ENCODE measurements around the gene CALML3.

Gene CALML3

DNA sequence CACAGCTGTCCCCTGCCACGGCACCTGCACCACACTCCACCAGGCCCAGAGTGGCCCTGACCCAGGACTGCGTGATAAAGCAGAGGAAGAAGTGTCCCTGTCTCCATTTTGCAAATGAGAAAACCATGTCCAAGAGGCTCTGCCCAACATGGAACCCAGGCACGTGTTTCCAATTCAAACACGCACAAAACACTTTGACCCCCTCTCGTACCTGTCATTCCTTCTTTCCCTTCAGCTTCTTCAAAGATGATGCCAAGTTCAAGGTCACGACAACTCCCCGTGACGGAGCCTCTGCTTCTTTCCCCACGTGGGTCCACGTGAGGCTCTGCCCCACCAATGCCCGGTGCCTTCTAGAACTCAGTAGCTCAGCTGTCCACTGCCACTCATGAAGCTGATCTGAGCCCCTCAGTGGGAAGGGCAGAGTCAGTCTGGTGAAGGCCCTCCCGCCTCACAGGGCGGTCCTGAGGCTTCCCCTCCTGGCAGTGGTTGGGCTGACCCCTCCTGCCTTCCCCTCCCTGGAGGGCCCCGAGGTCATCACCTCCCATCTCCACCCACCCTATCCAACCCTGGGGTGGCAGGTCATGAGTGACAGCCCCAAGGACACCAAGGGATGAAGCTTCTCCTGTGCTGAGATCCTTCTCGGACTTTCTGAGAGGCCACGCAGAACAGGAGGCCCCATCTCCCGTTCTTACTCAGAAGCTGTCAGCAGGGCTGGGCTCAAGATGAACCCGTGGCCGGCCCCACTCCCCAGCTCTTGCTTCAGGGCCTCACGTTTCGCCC lies 44.4 kb upstream of the CALML3 start:
- no peak for FAIRE-seq
- TF ChIP-seq, protein P1, sequence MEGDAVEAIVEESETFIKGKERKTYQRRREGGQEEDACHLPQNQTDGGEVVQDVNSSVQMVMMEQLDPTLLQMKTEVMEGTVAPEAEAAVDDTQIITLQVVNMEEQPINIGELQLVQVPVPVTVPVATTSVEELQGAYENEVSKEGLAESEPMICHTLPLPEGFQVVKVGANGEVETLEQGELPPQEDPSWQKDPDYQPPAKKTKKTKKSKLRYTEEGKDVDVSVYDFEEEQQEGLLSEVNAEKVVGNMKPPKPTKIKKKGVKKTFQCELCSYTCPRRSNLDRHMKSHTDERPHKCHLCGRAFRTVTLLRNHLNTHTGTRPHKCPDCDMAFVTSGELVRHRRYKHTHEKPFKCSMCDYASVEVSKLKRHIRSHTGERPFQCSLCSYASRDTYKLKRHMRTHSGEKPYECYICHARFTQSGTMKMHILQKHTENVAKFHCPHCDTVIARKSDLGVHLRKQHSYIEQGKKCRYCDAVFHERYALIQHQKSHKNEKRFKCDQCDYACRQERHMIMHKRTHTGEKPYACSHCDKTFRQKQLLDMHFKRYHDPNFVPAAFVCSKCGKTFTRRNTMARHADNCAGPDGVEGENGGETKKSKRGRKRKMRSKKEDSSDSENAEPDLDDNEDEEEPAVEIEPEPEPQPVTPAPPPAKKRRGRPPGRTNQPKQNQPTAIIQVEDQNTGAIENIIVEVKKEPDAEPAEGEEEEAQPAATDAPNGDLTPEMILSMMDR (IDR thresholded peaks at IDR 0.05; ENCODE audit: insufficient read depth, missing control alignments) = no peak

DNA sequence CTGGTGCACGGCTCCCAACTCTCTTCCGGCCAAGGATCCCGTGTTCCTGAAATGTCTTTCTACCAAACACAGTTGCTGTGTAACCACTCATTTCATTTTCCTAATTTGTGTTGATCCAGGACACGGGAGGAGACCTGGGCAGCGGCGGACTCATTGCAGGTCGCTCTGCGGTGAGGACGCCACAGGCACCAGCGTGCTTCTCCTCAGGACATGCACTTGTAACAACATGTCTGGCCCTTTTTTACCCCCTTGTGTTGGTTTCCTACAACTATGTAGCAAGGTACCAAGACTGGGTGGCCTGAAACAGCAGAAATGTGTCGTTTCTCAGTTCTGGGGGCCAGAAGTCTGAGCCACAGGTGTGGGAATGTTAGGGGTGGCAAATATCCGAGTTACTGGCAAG lies 43.6 kb upstream of the CALML3 start:
- TF ChIP-seq, protein P1 (IDR thresholded peaks at IDR 0.05; ENCODE audit: insufficient read depth, missing control alignments) = no peak
- FAIRE-seq (no peak), DNase-seq (ENCODE audit: insufficient read length, low spot score) (no peak)

More for the DNA sequence above, 44.4 kb upstream of the CALML3 start:
- DNase-seq (ENCODE audit: insufficient read length, low spot score) = no peak

DNA sequence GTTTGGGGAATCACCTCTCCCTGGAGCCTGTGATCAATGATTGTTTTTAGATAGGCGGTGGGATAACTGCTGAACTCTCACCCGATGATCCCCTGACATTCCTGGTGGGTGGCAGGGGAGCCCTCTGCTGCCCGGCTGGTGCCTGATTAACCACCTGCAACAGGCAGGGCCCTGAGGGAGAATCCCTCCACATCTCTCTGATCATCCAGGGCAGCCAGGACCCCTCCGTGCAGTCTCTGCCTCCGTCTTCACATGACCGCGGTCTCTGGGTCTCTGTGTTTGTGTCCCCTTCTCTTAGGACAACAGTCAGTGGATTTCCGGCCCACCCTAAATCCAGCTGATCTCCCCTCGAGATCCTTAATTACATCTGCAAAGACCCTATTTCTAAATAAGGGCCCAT lies 42.7 kb upstream of the CALML3 start:
- no peak for FAIRE-seq
- TF ChIP-seq, protein P1 (IDR thresholded peaks at IDR 0.05; ENCODE audit: insufficient read depth, missing control alignments) = no peak
- no peak for DNase-seq (ENCODE audit: insufficient read length, low spot score)

DNA sequence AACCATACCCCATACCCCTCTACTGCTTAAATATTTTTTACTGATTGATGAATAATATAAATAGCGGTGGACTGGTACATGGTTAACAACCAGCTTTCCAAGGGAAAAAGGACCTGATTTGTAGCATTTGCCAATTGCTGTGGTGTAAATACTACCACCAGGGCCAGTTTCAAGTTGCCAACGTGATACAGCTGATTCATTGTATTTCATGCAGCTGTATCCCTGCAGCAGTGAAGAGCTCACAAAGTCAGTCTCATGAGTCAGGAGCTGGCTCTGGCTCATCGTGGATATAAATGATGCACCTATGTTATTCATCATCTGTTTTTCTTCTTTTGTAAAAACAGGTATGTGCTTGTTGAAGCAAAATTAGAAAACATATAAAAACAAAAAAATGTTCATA lies 40.6 kb upstream of the CALML3 start:
- no peak for FAIRE-seq
- TF ChIP-seq, protein P1 (IDR thresholded peaks at IDR 0.05; ENCODE audit: insufficient read depth, missing control alignments) = no peak
- DNase-seq (ENCODE audit: insufficient read length, low spot score) = no peak

DNA sequence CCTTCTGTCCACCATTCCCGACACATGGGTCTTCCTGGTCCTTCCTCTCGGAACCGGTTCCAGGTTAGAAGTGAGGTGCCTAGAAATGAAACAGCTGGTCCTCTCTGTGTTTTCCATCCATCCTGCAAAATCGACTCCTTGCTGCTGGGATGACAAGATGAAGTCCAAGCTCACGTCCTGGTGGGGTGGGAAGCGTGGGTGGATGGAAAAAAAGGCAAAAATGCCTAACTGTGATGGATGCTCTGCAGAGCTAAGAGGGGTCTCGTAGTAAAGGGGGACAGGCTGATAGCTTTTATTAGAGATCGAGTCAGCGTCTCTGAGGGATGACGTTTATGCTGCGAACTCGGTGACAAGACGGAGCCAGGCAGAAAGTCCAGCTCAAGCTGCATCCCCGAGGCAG lies 39.5 kb upstream of the CALML3 start:
- no peak for FAIRE-seq
- DNase-seq (ENCODE audit: insufficient read length, low spot score) = no peak
- TF ChIP-seq, protein P1 (IDR thresholded peaks at IDR 0.05; ENCODE audit: insufficient read depth, missing control alignments) = no peak

DNA sequence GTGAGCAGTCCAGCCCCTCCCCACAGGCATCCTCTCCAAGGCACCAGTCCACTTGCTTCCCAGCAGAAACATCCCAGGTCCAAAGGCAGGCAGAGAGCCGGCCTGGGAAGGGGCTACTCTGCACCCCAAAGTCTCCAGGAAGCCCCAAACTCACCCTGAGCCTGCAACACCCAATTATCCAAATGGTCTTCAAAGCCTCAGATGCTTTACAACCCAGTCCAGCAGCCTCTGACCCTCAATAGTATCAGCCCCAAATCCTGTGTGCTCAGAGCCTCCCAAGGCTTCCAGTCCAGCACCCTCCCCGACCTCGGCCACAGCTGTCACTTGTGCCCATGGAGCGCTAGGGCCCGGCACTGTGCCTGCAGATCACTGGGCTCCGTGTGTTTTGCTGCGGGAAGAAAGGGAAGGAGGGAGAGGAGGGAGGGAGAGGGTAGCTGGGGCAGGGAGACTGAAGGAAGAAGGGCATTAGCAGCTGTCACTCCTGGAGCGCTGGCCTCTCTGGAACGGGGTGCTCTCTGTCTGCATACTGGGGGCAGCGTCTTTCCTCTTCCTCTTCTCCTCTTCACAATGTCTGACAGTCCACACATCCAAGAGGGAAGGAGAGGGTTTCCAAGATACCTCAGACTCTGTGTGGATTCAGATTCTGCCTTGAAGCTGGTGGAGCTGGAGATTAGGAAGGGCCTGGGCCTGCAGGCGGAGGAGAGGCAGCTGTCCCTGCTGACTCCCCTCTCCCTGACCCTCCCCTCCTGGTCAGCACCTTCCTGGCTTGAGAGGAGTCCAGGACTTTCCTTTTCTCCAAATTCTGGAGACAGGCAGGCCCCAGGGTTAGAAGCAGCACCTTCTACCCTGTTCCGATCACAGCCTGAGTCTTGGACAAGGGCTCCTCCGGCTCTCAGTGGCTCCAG lies 38.6 kb upstream of the CALML3 start:
- FAIRE-seq = no peak
- TF ChIP-seq, protein P1 (IDR thresholded peaks at IDR 0.05; ENCODE audit: insufficient read depth, missing control alignments) = no peak
- no peak for DNase-seq (ENCODE audit: insufficient read length, low spot score)

Measured in D721Med (cell line).